HEK293 (cell line): ENCODE measurements around the gene NUMBL.

Source experiments
- TCF7L2 ChIP-seq: IDR thresholded peaks from 2 replicates; pipeline ENCODE4 v1.6.1; 2011; ENCODE audit warnings: low read depth, mild to moderate bottlenecking, inconsistent platforms, low read length, moderate library complexity, borderline replicate concordance
- ZNF416 ChIP-seq: fragments of 450-650 bp; formaldehyde crosslinking; IDR thresholded peaks from 2 replicates; pipeline ENCODE4 v1.5.1; 2016; ENCODE audit warnings: missing biosample characterization, missing genetic modification characterization
- TF ChIP-seq, protein P1 (sequence below): fragments of 450-650 bp; formaldehyde crosslinking; IDR thresholded peaks from 2 replicates; pipeline ENCODE4 v1.5.1; 2016; ENCODE audit warnings: missing biosample characterization, missing genetic modification characterization, borderline replicate concordance

DNA sequence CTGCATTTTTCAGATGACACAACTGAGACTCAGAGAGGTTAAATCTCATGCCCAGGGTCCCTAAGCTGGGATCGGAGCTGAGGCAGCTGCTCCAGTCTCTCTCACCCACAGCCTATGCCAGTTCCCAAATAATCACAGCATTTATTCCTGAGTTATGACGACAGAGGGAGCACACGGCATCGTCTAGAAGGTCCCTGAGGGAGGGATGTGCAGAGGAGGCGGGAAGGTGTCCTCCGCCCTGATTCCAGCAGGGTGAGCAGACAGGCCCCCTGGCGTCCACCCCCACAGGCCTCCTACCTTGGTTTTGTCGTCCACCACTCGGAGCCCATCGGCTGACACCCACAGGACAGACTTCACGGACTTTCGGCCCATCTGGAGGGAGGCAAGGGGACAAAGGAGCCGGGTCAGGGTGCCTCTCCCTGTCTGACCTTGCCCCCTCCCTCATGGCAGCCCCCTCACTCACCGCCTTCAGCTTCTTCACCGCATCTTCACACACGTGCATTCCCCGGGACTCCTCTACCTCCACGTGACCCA lies 8.0 kb downstream of the NUMBL start:
- TF ChIP-seq TCF7L2: no peak
- TF ChIP-seq, protein P1, sequence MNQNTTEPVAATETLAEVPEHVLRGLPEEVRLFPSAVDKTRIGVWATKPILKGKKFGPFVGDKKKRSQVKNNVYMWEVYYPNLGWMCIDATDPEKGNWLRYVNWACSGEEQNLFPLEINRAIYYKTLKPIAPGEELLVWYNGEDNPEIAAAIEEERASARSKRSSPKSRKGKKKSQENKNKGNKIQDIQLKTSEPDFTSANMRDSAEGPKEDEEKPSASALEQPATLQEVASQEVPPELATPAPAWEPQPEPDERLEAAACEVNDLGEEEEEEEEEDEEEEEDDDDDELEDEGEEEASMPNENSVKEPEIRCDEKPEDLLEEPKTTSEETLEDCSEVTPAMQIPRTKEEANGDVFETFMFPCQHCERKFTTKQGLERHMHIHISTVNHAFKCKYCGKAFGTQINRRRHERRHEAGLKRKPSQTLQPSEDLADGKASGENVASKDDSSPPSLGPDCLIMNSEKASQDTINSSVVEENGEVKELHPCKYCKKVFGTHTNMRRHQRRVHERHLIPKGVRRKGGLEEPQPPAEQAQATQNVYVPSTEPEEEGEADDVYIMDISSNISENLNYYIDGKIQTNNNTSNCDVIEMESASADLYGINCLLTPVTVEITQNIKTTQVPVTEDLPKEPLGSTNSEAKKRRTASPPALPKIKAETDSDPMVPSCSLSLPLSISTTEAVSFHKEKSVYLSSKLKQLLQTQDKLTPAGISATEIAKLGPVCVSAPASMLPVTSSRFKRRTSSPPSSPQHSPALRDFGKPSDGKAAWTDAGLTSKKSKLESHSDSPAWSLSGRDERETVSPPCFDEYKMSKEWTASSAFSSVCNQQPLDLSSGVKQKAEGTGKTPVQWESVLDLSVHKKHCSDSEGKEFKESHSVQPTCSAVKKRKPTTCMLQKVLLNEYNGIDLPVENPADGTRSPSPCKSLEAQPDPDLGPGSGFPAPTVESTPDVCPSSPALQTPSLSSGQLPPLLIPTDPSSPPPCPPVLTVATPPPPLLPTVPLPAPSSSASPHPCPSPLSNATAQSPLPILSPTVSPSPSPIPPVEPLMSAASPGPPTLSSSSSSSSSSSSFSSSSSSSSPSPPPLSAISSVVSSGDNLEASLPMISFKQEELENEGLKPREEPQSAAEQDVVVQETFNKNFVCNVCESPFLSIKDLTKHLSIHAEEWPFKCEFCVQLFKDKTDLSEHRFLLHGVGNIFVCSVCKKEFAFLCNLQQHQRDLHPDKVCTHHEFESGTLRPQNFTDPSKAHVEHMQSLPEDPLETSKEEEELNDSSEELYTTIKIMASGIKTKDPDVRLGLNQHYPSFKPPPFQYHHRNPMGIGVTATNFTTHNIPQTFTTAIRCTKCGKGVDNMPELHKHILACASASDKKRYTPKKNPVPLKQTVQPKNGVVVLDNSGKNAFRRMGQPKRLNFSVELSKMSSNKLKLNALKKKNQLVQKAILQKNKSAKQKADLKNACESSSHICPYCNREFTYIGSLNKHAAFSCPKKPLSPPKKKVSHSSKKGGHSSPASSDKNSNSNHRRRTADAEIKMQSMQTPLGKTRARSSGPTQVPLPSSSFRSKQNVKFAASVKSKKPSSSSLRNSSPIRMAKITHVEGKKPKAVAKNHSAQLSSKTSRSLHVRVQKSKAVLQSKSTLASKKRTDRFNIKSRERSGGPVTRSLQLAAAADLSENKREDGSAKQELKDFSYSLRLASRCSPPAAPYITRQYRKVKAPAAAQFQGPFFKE (tag by site-specific recombination): no peak
- TF ChIP-seq ZNF416: no peak
